Measurements from ENCODE around the gene CAPN2. TPM values are rescaled to one million over a fixed set of nuclear protein-coding genes. Genes with fewer than 3 reads are reported as not detected.

Gene CAPN2
- total RNA-seq, 1 experiment from 2014 or later, result 513 TPM

DNA sequence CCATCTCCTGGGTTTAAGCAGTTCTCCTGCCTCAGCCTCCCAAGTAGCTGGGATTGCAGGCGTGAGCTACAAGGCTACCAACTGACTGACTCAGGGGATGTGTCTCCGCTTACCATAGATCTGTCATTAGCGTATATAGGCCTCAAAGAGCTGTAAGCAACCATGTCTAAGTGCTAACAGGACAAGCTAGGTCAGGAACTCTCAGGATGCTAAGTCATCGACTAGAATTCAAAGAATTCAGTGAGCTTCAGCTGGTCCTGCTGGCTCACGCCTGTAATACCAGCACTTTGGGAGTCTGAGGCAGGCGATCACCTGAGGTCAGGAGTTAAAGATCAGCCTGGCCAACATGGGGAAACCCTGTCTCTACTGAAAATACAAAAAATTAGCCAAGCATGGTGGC is 29.5 kb downstream of the CAPN2 start:
- POLR2A ChIA-PET, result interaction anchor here (0.9 to 6.2 kb wide), 8 partner anchors 16 to 103 kb away, joined by 3 to 64 read pairs (median 10); partner anchors contain the start of gene CAPN2
- Mint-ChIP-seq H3K36me3 (ENCODE audit: insufficient read depth, unreplicated experiment) (peaks cover 80% of the 10 kb centered on the region), H3K9me3 (ENCODE audit: unreplicated experiment) (no peaks in the 10 kb centered on the region), H3K4me3 (ENCODE audit: unreplicated experiment) (no peak overlapping the region), H3K27me3 (ENCODE audit: insufficient read depth, unreplicated experiment) (no peaks in the 10 kb centered on the region), H3K27ac (ENCODE audit: low read depth, unreplicated experiment) (peak overlapping the region; percentile 79), H3K4me1 (ENCODE audit: insufficient read depth, unreplicated experiment) (peaks cover 32% of the 10 kb centered on the region)
- intact Hi-C loops (cut with micrococcal nuclease), result no loop called here
- no TSS peak for BruUV-seq (replicated peaks)
- TF ChIP-seq, protein P1, sequence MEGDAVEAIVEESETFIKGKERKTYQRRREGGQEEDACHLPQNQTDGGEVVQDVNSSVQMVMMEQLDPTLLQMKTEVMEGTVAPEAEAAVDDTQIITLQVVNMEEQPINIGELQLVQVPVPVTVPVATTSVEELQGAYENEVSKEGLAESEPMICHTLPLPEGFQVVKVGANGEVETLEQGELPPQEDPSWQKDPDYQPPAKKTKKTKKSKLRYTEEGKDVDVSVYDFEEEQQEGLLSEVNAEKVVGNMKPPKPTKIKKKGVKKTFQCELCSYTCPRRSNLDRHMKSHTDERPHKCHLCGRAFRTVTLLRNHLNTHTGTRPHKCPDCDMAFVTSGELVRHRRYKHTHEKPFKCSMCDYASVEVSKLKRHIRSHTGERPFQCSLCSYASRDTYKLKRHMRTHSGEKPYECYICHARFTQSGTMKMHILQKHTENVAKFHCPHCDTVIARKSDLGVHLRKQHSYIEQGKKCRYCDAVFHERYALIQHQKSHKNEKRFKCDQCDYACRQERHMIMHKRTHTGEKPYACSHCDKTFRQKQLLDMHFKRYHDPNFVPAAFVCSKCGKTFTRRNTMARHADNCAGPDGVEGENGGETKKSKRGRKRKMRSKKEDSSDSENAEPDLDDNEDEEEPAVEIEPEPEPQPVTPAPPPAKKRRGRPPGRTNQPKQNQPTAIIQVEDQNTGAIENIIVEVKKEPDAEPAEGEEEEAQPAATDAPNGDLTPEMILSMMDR (IDR thresholded peaks at IDR 0.05; ENCODE audit: unreplicated experiment), result no peak
- CTCF ChIA-PET, result interaction anchor here (0.6 to 5.7 kb wide), 11 partner anchors 8 to 690 kb away, joined by 3 to 70 read pairs (median 6); partner anchors contain the start of gene CAPN2
- DNase-seq (ENCODE audit: unreplicated experiment), result no peak

DNA sequence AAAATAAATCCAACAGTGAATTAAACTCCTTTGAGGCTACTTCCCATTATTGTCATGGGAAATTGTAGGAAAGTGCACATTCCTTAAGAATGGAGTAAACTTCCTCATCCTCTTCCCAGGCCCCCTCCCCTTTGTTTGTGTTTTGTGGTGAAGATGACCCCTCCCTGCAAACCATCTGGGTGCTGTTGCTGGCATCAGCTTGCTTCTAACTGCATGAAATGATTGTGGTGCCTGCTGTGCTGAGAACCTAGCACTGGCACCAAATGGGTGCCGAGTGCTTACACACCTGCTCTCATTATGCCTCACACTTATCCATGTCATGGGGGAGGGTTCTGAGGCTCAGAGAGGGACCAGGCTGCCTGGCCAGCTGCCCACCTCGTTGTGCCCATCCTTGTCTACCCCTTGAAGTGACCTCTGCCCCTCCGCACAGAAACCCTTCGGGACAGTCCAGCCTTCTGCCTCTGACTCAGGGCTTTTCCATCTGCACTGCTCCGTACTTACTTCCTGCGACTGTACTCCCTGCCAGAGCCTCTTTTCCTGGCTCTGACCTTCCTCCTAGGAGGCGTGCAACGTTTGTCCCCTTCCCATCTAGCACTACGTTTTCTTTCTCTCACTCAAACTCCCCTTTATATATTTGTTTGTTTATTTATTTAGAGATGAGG is 30.6 kb downstream of the CAPN2 start:
- H3K4me3 Mint-ChIP-seq (ENCODE audit: unreplicated experiment), result no peak overlapping the region
- no peaks in the 10 kb centered on the region for H3K27me3 Mint-ChIP-seq (ENCODE audit: insufficient read depth, unreplicated experiment)
- peaks cover 35% of the 10 kb centered on the region for H3K4me1 Mint-ChIP-seq (ENCODE audit: insufficient read depth, unreplicated experiment)
- H3K27ac Mint-ChIP-seq (ENCODE audit: low read depth, unreplicated experiment), result peak overlapping the region; percentile 75
- ChIA-PET CTCF (interaction anchor here (0.5 to 2.9 kb wide), 6 partner anchors 31 to 56 kb away, joined by 3 to 17 read pairs (median 4); partner anchors contain the start of gene CAPN2), POLR2A (interaction anchor here (0.6 to 6.2 kb wide), 3 partner anchors 17 to 48 kb away, joined by 3 to 64 read pairs (median 53); no protein-coding TSS in a partner anchor)
- H3K36me3 Mint-ChIP-seq (ENCODE audit: insufficient read depth, unreplicated experiment), result peaks cover 92% of the 10 kb centered on the region
- BruUV-seq (replicated peaks), result no TSS peak
- DNase-seq (ENCODE audit: unreplicated experiment), result no peak
- TF ChIP-seq, protein P1 (IDR thresholded peaks at IDR 0.05; ENCODE audit: unreplicated experiment), result no peak
- intact Hi-C loops (cut with micrococcal nuclease), result no loop called here
- H3K9me3 Mint-ChIP-seq (ENCODE audit: unreplicated experiment), result no peaks in the 10 kb centered on the region

DNA sequence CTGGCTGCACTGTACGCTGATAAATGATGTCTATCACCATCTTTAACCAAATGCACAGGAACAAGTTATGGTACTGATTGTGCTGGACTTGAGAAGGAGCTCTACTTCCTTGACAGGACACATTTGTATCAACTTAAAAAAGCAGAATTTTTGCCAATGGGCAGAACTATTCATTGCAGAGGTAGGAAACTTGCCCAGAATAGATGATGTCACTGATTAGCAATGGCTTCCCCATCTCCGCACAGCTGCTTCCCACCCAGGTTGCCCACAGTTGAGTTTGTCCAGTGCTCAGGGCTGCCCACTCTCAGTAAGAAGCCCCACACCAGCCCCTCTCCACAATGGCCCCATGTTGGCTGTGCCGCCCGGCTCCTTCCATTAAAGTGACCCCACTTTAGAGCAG is 33.4 kb downstream of the CAPN2 start:
- Mint-ChIP-seq H3K4me3 (ENCODE audit: unreplicated experiment) (no peak overlapping the region), H3K27ac (ENCODE audit: low read depth, unreplicated experiment) (no peak overlapping the region), H3K4me1 (ENCODE audit: insufficient read depth, unreplicated experiment) (peaks cover 12% of the 10 kb centered on the region), H3K27me3 (ENCODE audit: insufficient read depth, unreplicated experiment) (no peaks in the 10 kb centered on the region), H3K36me3 (ENCODE audit: insufficient read depth, unreplicated experiment) (peaks cover 95% of the 10 kb centered on the region), H3K9me3 (ENCODE audit: unreplicated experiment) (no peaks in the 10 kb centered on the region)
- ChIA-PET CTCF (interaction anchor here (0.7 to 1.8 kb wide), 7 partner anchors 23 to 50 kb away, joined by 3 to 12 read pairs (median 4); no protein-coding TSS in a partner anchor), POLR2A (interaction anchor here (0.8 to 1.8 kb wide), 7 partner anchors 11 to 46 kb away, joined by 3 to 6 read pairs (median 3); no protein-coding TSS in a partner anchor)
- BruUV-seq (replicated peaks), result TSS peak; percentile 2
- TF ChIP-seq, protein P1 (IDR thresholded peaks at IDR 0.05; ENCODE audit: unreplicated experiment), result no peak
- DNase-seq (ENCODE audit: unreplicated experiment), result no peak
- intact Hi-C loops (cut with micrococcal nuclease), result no loop called here

DNA sequence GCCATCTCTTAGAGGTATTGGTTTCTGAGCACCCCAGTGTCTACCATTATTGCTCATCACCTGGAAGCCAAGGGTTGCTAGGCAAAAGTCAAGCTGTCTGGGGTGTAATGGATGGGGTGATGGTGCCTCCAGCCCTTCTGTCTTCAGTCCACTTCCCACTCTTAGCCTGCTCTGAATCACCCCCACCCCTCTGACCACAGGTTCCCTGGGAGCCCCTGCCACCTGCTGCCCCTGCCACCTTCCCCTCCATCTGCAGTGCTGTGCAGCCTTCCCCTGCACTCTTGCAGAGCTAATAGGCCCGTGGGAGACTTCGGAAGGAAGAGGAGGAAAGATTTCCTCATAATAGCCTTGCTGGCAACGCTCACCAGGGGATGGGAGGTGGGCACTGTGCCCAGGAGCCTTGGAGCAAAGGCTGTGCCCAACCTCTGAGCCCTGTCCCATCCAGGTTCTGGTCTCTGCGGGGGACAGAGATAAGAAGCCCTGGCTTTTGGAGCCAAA is 35.5 kb downstream of the CAPN2 start:
- no peak overlapping the region for H3K4me3 Mint-ChIP-seq (ENCODE audit: unreplicated experiment)
- ChIA-PET POLR2A (interaction anchor here (0.6 to 1.7 kb wide), 5 partner anchors 9 to 50 kb away, joined by 3 to 8 read pairs (median 3); no protein-coding TSS in a partner anchor), CTCF (interaction anchor here (0.9 to 7.4 kb wide), 8 partner anchors 9 to 47 kb away, joined by 3 to 70 read pairs (median 34); no protein-coding TSS in a partner anchor)
- intact Hi-C loops (cut with micrococcal nuclease), result no loop called here
- TF ChIP-seq, protein P1 (IDR thresholded peaks at IDR 0.05; ENCODE audit: unreplicated experiment), result no peak
- H3K9me3 Mint-ChIP-seq (ENCODE audit: unreplicated experiment), result no peaks in the 10 kb centered on the region
- peak overlapping the region; percentile 4 for H3K27ac Mint-ChIP-seq (ENCODE audit: low read depth, unreplicated experiment)
- H3K36me3 Mint-ChIP-seq (ENCODE audit: insufficient read depth, unreplicated experiment), result peaks cover 98% of the 10 kb centered on the region
- peak; percentile 94 for DNase-seq (ENCODE audit: unreplicated experiment)
- no TSS peak for BruUV-seq (replicated peaks)
- H3K4me1 Mint-ChIP-seq (ENCODE audit: insufficient read depth, unreplicated experiment), result peaks cover 12% of the 10 kb centered on the region
- H3K27me3 Mint-ChIP-seq (ENCODE audit: insufficient read depth, unreplicated experiment), result no peaks in the 10 kb centered on the region
